GM19438 (cell line): ENCODE measurements around the gene TRIM4.
A peak's percentile ranks its signal among the peaks of the same experiment; 100 is the strongest.
"Not testable (repeated sequence)": the region's sequence is repeated elsewhere in the genome, so short reads cannot be mapped to it uniquely, and the experiment has no call there.

ENCODE experiments used
- ATAC-seq: cut with Tn5 transposase; IDR thresholded peaks from one replicate; pipeline ENCODE4 v1.9.1; 2021; ENCODE audit warnings: low read depth; ENCODE audit not compliant: unreplicated experiment

The TRIM4 gene

GRCh38 chr7:99918959-99919813 lies at the start of gene TRIM4:
Gene TRIM4, minus strand, starts transcription at chr7:99919530. Its CDS starts 129 bp downstream, at chr7:99919401.
- peak; percentile 97 for ATAC-seq

DNA sequence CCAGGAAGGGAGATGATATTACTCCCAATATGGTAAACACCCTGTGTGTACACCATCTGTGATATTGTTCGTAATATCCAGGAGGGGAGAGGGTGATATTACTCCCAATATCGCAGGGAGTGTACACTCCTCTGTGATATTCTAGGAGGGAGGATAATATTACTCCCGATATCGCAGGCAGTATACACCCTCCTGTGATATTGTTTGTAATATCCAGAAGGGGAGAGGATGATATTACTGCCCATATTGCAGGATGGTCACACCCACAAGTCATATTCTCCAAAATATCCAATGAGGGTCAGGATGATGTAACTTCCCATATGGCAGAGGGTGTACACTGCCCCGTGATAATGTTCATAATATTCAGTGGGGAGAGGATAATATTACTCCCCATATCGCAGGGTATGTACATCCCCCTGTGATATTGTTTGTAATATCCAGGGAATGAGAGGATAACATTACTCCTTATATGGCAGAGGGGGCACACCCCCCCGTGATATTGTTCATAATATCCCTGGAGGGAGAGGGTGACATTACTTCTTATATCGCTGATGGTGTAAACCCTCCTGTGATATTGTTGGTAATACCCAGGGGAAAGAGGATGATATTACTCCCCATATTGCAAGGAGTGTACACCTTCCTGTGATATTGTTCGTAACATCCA lies 39.4 kb upstream of the TRIM4 start:
- no peak for ATAC-seq

DNA sequence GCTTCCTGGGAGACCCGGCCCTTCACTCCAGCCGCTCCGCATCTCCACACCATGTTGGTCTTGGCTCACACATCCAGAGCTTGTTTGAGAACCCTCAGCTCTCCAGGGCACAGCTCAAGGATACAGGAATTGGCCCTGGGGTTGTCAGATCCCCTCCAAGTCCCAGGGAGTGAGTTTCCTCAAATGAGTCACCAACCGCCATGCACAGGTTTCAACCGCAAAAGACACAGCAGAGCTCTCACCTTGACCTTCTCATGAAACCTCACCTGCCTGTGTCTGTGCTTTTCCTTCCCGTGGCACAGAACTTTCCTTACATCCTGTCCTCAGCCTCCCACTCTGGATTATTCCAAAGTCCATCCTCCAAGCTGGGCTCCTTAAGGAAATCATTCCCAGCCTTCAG lies 35.9 kb upstream of the TRIM4 start:
- ATAC-seq, result no peak

GRCh38 chr7:99954643-99955042 lies 35.3 kb upstream of the TRIM4 start:
- not testable (repeated sequence) for ATAC-seq

- ATAC-seq, result no peak
Observed at GRCh38 chr7:99953649-99954048, 34.3 kb upstream of the TRIM4 start.

GRCh38 chr7:99952649-99953048 lies 33.3 kb upstream of the TRIM4 start:
- ATAC-seq, result not testable (repeated sequence)

DNA sequence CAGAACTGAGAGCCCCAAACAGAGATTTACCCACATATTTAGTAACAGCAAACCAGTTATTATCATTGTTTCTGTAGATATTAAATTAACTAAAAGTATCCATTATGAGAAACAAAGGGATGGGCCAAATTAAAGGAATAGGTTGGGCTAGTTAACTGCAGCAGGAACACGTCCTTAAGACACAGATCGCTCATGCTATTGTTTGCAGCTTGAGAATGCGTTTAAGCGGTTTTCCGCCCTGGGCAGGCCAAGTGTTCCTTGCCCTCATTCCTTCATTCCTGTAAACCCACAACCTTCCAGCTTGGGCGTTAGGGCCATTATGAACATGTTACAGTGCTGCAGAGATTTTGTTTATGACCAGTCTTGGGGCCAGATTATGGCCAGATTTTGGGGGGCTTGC lies 31.5 kb upstream of the TRIM4 start:
- not testable (repeated sequence) for ATAC-seq

DNA sequence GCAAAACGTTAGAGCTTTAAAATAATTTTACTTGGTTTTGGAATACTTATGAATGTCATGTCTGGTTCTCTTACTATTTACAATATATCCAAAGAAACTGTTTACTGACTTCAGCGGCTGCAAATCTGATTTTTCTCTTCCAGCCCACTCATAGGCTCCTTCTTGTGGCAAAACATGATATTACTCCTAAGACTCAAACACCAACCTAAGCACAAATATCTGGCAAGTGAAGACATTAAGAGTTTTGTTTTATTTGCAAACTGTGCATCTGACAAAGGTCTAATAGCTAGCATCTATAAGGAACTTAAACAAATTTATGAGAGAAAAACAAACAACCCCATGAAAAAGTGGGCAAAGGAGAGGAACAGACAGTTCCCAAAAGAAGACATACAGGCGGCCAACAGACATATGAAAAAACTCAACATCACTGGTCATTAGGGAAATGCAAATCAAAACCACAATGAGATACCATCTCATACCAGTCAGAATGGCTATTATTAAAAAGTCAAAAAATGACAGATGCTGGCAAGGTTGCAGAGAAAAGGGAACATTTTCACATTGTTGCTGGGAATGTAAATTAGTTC lies 30.4 kb upstream of the TRIM4 start:
- ATAC-seq, result no peak

DNA sequence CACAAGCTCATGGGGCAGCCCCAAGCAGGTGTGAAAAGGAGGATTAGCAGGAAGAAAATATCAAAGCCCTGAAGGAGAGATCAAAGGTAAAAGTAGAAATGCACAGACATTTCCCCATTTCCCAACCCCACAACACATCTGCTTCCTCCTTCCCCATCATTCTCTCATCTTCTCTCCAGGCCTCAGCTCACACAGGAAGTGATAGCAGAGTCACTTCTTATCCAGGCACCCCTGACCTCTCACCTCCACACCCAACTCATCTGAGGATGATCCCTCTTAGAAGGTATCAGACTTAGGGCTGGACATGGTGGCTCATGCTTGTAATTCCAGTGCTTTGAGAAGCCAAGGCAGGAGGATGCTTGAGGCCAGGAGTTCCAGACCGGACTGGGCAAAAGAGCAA lies 28.3 kb upstream of the TRIM4 start:
- ATAC-seq, result no peak

GRCh38 chr7:99944497-99945070 lies 25.3 kb upstream of the TRIM4 start:
- ATAC-seq, result no peak

- ATAC-seq, result no peak
Observed at GRCh38 chr7:99943641-99944496, 24.5 kb upstream of the TRIM4 start.

GRCh38 chr7:99938296-99938695 lies 19.0 kb upstream of the TRIM4 start:
- ATAC-seq, result no peak

GRCh38 chr7:99935009-99935408 lies 15.7 kb upstream of the TRIM4 start:
- not testable (repeated sequence) for ATAC-seq

DNA sequence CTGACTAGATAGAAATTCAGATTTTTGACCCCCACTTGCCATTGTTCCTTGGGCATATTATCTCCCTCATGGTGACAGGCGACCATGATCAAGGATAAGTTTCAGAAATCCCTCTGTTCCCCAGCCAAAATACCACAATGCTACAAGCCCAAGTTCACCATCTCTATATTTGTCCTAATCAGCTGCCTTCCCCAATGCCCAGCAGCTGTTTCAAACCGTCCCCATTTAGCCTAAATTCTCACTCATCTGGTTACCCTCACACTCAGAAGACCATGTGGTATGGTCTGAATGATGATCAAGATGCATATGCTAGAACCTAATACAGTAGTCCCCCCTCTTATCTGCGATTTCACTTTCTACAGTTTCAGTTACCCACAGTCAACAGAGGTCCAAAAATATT lies 11.0 kb upstream of the TRIM4 start:
- ATAC-seq, result no peak

GRCh38 chr7:99929730-99930053 lies 10.4 kb upstream of the TRIM4 start:
- ATAC-seq, result no peak

- ATAC-seq, result no peak
Observed at GRCh38 chr7:99928994-99929729, 9.8 kb upstream of the TRIM4 start, which contains the start of gene GJC3. Gene GJC3, minus strand, starts transcription at chr7:99929620. Its CDS starts 0 bp downstream, at chr7:99929620.

GRCh38 chr7:99928188-99928587 lies 8.9 kb upstream of the TRIM4 start:
- no peak for ATAC-seq

- no peak for ATAC-seq
Observed at GRCh38 chr7:99927536-99927935, 8.2 kb upstream of the TRIM4 start.

DNA sequence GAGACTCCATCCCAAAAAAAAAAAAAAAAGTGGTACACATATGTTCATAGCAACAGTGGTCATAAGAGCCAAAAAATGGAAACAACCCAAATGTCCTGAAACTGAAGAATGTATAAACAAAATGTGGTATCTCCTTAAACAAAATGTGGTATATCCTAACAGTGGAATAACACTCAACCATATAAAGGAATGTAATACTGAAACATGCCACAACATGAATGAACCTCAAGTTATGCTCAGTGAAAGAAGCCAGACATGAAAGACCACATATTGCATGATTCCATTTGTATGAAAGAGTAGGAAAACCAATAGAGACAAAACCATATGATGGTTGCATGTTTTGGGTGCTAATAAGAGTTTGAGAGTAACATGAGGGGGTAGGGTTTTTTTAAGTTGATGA lies 7.0 kb upstream of the TRIM4 start:
- no peak for ATAC-seq

- ATAC-seq, result no peak
Observed at GRCh38 chr7:99923200-99923599, 3.9 kb upstream of the TRIM4 start.
